CD4-positive, alpha-beta T cell (primary cell): ENCODE results near the gene AMBRA1. TPM values are rescaled to one million over a fixed set of nuclear protein-coding genes. Genes with fewer than 3 reads are reported as not detected.

ENCODE experiments used
- ATAC-seq: fragments of 200-7000 bp; cut with Tn5 transposase; one replicate; pipeline ENCODE4 v1.10.0; 2022; ENCODE audit warnings: mild to moderate bottlenecking; ENCODE audit not compliant: poor library complexity
- CTCF ChIA-PET: fragments of 350-600 bp; sonication (Branson Sonifier 250); formaldehyde crosslinking; loops from one replicate; lab custom pipeline; 2021; ENCODE audit warnings: antibody characterized with exemption, inconsistent platforms; lab: Charles Lee
- POLR2A ChIA-PET: fragments of 350-600 bp; sonication (Branson Sonifier 250); formaldehyde crosslinking; loops from one replicate; lab custom pipeline; 2021; ENCODE audit warnings: antibody characterized with exemption, inconsistent platforms; lab: Charles Lee
- DNase-seq, 14 experiments: peaks; one replicate each; pipeline ENCODE4 v3.0.0-alpha.2; 2013 to 2020; ENCODE audit warnings: mixed read lengths in 2 of 14
- H3K27ac ChIP-seq, 2 donors: one replicate each; pipeline versions ENCODE4 v1.5.1 to v1.7.0; 2013; ENCODE audit warnings: low read length in 2 of 2, low read depth in 1 of 2, mild to moderate bottlenecking in 1 of 2
- H3K27me3 ChIP-seq, 2 experiments: 1 replicate in 1 of 2; 2 replicates in 1 of 2; pipeline versions ENCODE4 v1.6.1 to v1.7.0; 2013; ENCODE audit warnings: low read length in 2 of 2, control low read depth in 1 of 2, mild to moderate bottlenecking in 1 of 2, moderate library complexity in 1 of 2; ENCODE audit not compliant: insufficient read depth in 2 of 2, control insufficient read depth in 1 of 2
- H3K36me3 ChIP-seq: one replicate; pipeline ENCODE4 v1.6.1; 2013; ENCODE audit warnings: low read length, control low read depth; ENCODE audit not compliant: insufficient read depth
- H3K4me1 ChIP-seq: one replicate; pipeline ENCODE4 v1.6.1; 2013; ENCODE audit warnings: low read length, control low read depth; ENCODE audit not compliant: insufficient read depth
- H3K4me3 ChIP-seq: one replicate; pipeline ENCODE4 v1.5.1; 2013; ENCODE audit warnings: mild to moderate bottlenecking, low read length, moderate library complexity
- H3K9me3 ChIP-seq, 2 experiments: 1 replicate in 1 of 2; 2 replicates in 1 of 2; pipeline versions ENCODE4 v1.6.1 to v1.7.0; 2013; ENCODE audit warnings: low read length in 2 of 2, mild to moderate bottlenecking in 2 of 2, control low read depth in 1 of 2, moderate library complexity in 1 of 2; ENCODE audit not compliant: control insufficient read depth in 1 of 2, insufficient read depth in 1 of 2
- H3K27ac Mint-ChIP-seq: one replicate; pipeline ENCODE4 v1.8.0; 2020; ENCODE audit warnings: mixed read lengths
- H3K27me3 Mint-ChIP-seq: one replicate; pipeline ENCODE4 v1.8.0; 2021; ENCODE audit warnings: mixed read lengths
- H3K36me3 Mint-ChIP-seq: one replicate; pipeline ENCODE4 v1.8.0; 2021; ENCODE audit warnings: low read depth, mixed read lengths
- H3K4me1 Mint-ChIP-seq: one replicate; pipeline ENCODE4 v1.8.0; 2021; ENCODE audit warnings: low read depth, mixed read lengths
- H3K4me3 Mint-ChIP-seq: one replicate; pipeline ENCODE4 v1.8.0; 2020; ENCODE audit warnings: mild to moderate bottlenecking, mixed read lengths
- H3K9me3 Mint-ChIP-seq: one replicate; pipeline ENCODE4 v1.8.0; 2020; ENCODE audit warnings: mixed read lengths
- intact Hi-C, 2 experiments: fragments of 100-400 bp; cut with DNase I in 1 of 2; cut with micrococcal nuclease in 1 of 2; formaldehyde crosslinking; loops; one replicate each; pipeline versions ENCODE4 v1.15.1 to v1.9.0; 2023 to 2025; cut with DNase I, micrococcal nuclease
- total RNA-seq, 174 experiments: library from RNA in 2 of 174; stranded (reverse) in 2 of 174; gene quantifications; one replicate each; pipeline ENCODE4 v1.2.3 and lab custom pipeline; 2021 to 2026
- TF ChIP-seq, protein P1 (sequence below): fragments of 200-600 bp; IDR thresholded peaks from one replicate; pipeline ENCODE4 v1.8.0; 2022; ENCODE audit warnings: antibody characterized with exemption, mild to moderate bottlenecking

AMBRA1 gene
- total RNA-seq, 2 experiments from 2014 or later = 29.4 to 31.9 TPM

DNA sequence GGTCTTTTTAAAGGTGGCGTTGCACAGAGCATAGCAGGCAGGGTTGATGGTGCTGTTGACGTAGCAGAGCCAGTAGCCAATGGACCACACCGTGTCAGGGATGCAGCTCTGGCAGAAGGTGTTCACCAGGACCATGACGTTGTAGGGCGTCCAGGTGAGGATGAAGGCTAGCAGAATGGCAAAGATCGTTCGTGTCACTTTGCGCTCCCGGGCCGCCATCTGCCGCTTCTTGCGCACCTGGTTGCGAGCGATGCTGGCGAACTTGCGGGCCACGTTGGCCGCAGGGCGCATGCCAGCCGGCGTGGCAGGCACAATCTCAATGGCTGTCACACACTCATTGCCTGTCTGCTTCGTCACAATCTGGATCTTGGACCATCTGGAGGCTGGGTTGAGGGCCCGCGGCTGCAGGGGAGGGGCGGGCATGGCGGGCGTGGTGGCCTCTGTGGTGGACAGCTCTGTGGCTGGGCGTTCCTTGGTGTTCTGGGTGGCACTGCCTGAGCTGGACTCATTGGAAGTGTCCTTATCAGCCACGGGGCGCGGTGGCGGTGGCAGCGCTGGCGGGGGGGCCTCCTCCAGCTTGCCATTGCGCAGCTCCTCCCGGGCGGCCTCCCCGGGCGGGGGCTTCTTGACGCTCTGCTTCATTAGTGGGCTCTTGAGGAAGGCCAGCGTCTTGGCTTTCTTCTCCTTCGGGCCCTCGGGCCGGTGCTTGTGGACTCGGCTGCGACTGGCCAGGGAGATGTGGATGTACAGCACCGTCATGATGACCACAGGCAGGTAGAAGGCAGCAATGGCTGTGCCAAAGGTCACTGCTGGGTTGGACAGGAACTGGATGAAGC is 208.4 kb downstream of the AMBRA1 start:
- peaks cover 63 to 68% of the 10 kb centered on the region in 2 experiments for H3K27me3 ChIP-seq

DNA sequence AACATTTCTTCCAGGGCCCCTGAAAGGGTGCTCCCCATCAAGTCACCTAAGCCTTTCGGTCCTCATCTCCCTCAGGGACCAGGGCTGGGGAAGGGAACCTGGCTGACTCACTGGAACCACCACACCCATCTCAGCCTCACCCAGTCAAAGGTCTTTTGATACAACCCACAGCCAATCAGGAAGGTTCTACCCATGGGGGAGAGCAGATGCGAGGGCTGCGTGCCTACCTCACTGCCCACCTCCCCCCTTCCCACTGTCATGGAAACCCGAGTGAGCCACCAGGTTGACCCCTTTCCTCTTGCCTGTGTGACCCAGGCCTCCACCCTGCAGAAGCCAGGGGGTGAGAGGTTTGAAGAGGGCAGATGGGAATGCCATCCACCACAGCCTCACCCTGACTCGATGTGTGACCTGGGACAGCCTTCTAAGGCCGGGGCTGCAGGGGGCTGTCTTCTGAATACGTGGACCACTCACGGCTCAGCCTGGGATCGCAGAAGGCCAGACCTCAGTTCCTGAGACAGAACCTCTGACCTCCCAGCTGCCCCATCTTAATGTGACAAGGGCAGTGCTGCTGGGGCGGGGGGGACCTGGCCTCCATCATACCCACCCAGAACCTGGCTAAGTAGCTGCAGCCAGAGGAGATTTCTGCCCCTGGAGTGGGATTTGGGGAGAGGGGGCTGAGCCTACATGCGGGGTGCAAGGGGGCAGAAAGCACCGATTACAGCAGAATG is 209.7 kb downstream of the AMBRA1 start:
- peaks cover 3% of the 10 kb centered on the region for H3K36me3 Mint-ChIP-seq
- peaks cover 52% of the 10 kb centered on the region for H3K27me3 Mint-ChIP-seq
- Histone ChIP-seq H3K4me3 (no peak overlapping the region), H3K4me1 (peaks cover 41% of the 10 kb centered on the region), H3K9me3 (peaks cover 0 to 34% of the 10 kb centered on the region in 2 experiments), H3K27ac (no peak overlapping the region), H3K27me3 (peaks cover 51 to 56% of the 10 kb centered on the region in 2 experiments), H3K36me3 (no peaks in the 10 kb centered on the region)
- peaks cover 16% of the 10 kb centered on the region for H3K4me1 Mint-ChIP-seq
- CTCF ChIA-PET = no interaction called here
- DNase-seq = peak in 1 of 14 experiments; percentile 21
- no peak overlapping the region for H3K27ac Mint-ChIP-seq
- POLR2A ChIA-PET = interaction anchor here (0.6 to 1.1 kb wide), 2 partner anchors 75 to 1471 kb away, joined by 3 read pairs; no protein-coding TSS in a partner anchor
- no peak overlapping the region for H3K4me3 Mint-ChIP-seq
- ATAC-seq = no peak
- intact Hi-C loops = no loop called here
- TF ChIP-seq, protein P1, sequence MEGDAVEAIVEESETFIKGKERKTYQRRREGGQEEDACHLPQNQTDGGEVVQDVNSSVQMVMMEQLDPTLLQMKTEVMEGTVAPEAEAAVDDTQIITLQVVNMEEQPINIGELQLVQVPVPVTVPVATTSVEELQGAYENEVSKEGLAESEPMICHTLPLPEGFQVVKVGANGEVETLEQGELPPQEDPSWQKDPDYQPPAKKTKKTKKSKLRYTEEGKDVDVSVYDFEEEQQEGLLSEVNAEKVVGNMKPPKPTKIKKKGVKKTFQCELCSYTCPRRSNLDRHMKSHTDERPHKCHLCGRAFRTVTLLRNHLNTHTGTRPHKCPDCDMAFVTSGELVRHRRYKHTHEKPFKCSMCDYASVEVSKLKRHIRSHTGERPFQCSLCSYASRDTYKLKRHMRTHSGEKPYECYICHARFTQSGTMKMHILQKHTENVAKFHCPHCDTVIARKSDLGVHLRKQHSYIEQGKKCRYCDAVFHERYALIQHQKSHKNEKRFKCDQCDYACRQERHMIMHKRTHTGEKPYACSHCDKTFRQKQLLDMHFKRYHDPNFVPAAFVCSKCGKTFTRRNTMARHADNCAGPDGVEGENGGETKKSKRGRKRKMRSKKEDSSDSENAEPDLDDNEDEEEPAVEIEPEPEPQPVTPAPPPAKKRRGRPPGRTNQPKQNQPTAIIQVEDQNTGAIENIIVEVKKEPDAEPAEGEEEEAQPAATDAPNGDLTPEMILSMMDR = no peak
- H3K9me3 Mint-ChIP-seq = no peaks in the 10 kb centered on the region

More for the DNA sequence above, 208.4 kb downstream of the AMBRA1 start:
- no peak overlapping the region for H3K27ac Mint-ChIP-seq
- peaks cover 65% of the 10 kb centered on the region for H3K27me3 Mint-ChIP-seq
- TF ChIP-seq, protein P1 = no peak
- Histone ChIP-seq H3K9me3 (peaks cover 0 to 42% of the 10 kb centered on the region in 2 experiments), H3K4me3 (no peak overlapping the region), H3K27ac (no peak overlapping the region), H3K4me1 (peaks cover 45% of the 10 kb centered on the region), H3K36me3 (no peaks in the 10 kb centered on the region)
- intact Hi-C loops = no loop called here
- CTCF ChIA-PET = no interaction called here
- peak overlapping the region; percentile 20 for H3K4me3 Mint-ChIP-seq
- no peaks in the 10 kb centered on the region for H3K9me3 Mint-ChIP-seq
- no peaks in the 10 kb centered on the region for H3K36me3 Mint-ChIP-seq
- DNase-seq (peak in 1 of 14 experiments; percentile 15), ATAC-seq (no peak)
- peaks cover 26% of the 10 kb centered on the region for H3K4me1 Mint-ChIP-seq
- POLR2A ChIA-PET = no interaction called here

DNA sequence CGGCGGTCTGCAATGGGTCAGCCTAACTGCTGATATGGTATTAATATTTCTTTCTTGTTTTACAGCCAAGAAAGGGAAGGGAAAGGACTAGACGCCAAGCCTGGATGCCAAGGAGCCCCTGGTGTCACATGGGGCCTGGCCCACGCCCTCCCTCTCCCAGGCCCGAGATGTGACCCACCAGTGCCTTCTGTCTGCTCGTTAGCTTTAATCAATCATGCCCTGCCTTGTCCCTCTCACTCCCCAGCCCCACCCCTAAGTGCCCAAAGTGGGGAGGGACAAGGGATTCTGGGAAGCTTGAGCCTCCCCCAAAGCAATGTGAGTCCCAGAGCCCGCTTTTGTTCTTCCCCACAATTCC is 210.4 kb downstream of the AMBRA1 start:
- peaks cover 41% of the 10 kb centered on the region for H3K4me1 ChIP-seq
- Mint-ChIP-seq H3K27me3 (peaks cover 45% of the 10 kb centered on the region), H3K9me3 (no peaks in the 10 kb centered on the region), H3K4me3 (peak overlapping the region; percentile 76), H3K27ac (no peak overlapping the region), H3K36me3 (peaks cover 5% of the 10 kb centered on the region), H3K4me1 (peaks cover 11% of the 10 kb centered on the region)
- TF ChIP-seq, protein P1 = no peak
- DNase-seq (no peak), ATAC-seq (no peak)
- H3K9me3 ChIP-seq = peaks cover 0 to 34% of the 10 kb centered on the region in 2 experiments
- no peak overlapping the region for H3K27ac ChIP-seq
- H3K36me3 ChIP-seq = peaks cover 3% of the 10 kb centered on the region
- intact Hi-C loops = no loop called here
- CTCF ChIA-PET = no interaction called here
- no peak overlapping the region for H3K4me3 ChIP-seq
- POLR2A ChIA-PET = interaction anchor here (0.6 to 1.1 kb wide), 3 partner anchors 9 to 1471 kb away, joined by 3 read pairs; no protein-coding TSS in a partner anchor
- peaks cover 43 to 49% of the 10 kb centered on the region in 2 experiments for H3K27me3 ChIP-seq
